HG03342 (cell line): Measurements from ENCODE around the gene RDX.
"Not testable (repeated sequence)": the region's sequence is repeated elsewhere in the genome, so short reads cannot be mapped to it uniquely, and the experiment has no call there.

Source experiments
- ATAC-seq: cut with Tn5 transposase; IDR thresholded peaks from one replicate; pipeline ENCODE4 v1.9.1; 2021; ENCODE audit warnings: mild to moderate bottlenecking, moderate library complexity; ENCODE audit not compliant: unreplicated experiment

RDX gene

DNA sequence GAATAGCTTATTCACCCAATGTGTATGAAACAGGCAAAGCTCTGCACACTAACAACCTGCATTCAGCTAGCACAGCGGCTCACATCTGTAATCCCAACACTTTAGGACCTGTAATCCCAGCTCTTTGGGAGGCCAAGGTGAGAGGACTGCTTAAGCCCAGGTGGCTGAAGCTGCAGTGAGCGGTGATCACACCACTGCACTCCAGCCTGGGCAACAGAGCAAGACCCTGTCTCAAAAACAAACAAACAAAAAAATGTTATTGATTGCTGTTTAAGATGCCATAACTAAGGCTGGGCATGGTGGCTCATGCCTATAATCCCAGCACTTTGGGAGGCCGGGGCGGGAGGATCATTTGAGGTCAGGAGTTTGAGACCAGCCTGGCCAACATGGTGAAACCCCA lies 15.8 kb downstream of the RDX start:
- ATAC-seq = not testable (repeated sequence)

- no peak for ATAC-seq
Observed at GRCh38 chr11:110279881-110280280, 16.5 kb downstream of the RDX start.

DNA sequence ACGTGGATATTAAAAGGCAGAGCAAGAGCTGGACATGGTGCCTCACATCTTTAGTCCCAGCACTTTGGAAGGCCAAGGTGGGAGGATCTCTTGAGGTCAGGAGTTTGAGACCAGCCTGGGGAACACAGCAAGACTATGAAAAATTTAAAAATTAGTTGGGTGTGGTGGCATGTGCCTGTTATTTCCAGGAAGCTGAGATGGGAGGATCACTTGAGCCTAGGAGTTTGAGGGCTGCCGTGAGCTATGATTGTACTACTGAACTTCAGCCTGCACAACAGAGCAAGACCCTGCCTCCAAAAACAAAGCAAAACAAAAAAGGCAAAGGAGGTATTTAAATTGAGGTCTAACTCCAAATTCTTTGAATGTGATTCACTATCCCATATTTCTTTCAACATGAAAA lies 23.5 kb downstream of the RDX start:
- ATAC-seq = no peak

DNA sequence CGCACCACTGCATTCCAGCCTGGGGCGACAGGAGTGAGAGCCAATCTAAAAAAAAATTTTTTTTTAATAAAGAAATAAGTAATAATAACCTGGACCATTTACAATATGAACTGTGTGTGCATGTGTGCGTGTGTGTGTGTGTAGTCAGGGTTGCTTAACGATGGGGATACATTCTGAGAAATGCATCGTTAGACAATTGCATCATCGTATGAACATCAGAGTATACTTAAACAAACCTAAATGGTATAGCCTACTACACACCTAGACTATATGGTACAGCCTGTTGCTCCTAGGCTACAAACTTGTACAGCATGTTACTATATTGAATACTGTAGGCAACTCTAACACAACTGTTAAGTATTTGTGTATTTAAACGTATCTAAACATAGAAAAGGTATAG lies 26.4 kb downstream of the RDX start:
- no peak for ATAC-seq

- ATAC-seq = no peak
Observed at GRCh38 chr11:110268441-110268840, 28.0 kb downstream of the RDX start.

DNA sequence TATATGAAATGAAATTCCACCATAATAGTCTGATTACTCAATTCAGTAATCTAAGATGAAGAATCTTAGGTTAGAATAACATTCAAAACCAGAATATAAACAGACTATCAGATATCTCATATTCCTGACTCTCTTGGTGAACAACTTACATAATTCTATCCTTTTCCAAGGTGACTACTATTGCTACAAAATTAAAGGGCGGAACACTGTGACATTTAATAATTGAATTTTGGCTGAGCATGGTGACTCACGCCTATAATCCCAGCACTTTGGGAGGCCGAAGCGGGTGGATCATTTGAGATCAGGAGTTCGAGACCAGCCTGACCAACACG lies 34.4 kb downstream of the RDX start:
- no peak for ATAC-seq

- no peak for ATAC-seq
Observed at GRCh38 chr11:110261195-110262071, 35.0 kb downstream of the RDX start.

DNA sequence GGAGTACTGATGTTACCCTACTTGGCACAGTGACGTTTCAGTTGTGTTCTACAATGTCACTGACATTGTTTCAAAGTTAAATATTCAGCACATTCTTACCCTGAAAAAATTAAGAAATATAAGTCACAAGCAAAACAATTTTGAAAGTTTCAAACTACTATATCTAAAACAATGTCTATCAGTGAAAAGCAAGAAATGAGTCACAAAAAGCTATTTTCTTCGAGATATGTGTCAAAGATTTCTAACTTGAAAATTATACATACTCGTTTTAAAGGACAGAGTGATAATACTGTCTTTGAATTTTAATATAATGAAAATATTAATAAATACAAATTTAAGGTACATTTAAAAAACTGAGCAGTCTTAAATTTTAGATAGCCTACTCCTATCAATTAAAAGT lies 42.9 kb downstream of the RDX start:
- ATAC-seq = no peak

- ATAC-seq = no peak
Observed at GRCh38 chr11:110251836-110252235, 44.6 kb downstream of the RDX start.

DNA sequence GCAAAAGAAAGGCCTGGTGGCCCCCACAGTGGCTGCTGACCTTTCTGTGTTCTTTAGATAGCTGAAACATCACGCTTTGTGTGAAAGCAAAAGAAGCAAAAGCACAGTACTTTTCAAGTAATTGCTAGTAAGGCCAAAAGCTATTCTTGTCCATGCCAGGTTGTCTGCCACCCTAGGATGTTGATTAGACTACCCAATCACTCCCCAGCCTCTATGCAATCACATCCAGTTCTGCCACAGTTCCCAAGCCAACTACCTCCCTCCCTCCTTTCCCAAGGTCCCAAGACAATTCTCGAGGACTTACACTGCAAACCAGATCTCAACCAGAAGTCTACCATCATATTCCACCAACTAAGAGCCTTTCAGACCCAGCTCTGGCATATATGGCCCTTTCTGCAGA lies 46.2 kb downstream of the RDX start:
- no peak for ATAC-seq

- no peak for ATAC-seq
Observed at GRCh38 chr11:110249766-110250165, 46.6 kb downstream of the RDX start.

- no peak for ATAC-seq
Observed at GRCh38 chr11:110249066-110249465, 47.3 kb downstream of the RDX start.

DNA sequence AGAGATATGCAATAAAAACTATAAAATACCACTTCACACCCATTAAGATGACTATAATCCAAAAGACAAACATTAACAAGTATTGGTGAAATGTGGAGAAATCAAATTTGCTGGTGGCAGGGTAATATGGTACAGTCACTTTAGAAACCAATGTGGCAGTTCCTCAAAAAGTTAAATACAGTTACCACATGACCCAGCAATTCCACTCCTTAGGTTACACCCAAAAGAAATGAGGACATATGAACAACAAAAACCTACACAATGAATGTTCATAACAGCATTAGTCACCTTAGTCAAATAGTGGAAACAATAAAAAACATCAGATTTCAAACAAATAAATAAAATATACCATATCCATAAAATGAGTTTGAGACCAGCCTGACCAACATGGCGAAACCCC lies 52.6 kb downstream of the RDX start:
- ATAC-seq = no peak

- ATAC-seq = no peak
Observed at GRCh38 chr11:110242746-110243145, 53.7 kb downstream of the RDX start.

DNA sequence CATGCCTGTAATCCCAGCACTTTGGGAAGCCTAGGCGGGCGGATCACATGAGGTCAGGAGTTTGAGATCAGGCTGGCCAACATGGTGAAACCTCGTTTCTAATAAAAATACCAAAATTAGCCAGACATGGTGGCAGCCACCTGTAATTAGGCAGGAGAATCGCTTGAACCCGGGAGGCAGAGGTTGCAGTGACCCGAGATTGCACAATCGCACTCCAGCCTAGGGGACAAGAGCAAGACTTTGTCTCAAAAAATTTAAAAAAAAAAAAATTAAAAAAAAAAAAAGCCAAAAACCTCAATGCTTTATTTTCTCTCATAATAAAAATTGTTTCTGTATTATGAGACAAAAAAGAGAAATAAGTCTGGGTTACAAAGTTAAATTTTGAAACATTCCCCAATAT lies 54.2 kb downstream of the RDX start:
- ATAC-seq = no peak

GRCh38 chr11:110235966-110236365 lies 60.4 kb downstream of the RDX start:
- ATAC-seq = no peak

DNA sequence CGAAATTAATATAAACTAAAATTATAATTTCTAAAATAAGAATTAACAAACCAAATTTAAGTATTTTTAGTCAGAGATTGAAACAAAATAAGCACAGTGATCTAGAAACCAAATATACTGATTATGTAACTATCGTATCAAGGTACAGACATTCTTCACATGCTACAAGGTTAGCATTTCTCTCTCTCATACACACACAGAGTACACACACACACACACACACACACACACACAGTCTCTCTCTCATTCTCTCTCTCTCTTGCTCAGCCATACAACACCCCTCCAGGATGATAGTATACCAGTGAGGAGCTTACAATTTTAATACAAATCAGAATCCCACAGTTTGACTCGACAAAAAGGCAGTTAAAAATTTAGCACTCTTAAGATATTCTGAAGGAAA lies 66.0 kb downstream of the RDX start:
- ATAC-seq = no peak

DNA sequence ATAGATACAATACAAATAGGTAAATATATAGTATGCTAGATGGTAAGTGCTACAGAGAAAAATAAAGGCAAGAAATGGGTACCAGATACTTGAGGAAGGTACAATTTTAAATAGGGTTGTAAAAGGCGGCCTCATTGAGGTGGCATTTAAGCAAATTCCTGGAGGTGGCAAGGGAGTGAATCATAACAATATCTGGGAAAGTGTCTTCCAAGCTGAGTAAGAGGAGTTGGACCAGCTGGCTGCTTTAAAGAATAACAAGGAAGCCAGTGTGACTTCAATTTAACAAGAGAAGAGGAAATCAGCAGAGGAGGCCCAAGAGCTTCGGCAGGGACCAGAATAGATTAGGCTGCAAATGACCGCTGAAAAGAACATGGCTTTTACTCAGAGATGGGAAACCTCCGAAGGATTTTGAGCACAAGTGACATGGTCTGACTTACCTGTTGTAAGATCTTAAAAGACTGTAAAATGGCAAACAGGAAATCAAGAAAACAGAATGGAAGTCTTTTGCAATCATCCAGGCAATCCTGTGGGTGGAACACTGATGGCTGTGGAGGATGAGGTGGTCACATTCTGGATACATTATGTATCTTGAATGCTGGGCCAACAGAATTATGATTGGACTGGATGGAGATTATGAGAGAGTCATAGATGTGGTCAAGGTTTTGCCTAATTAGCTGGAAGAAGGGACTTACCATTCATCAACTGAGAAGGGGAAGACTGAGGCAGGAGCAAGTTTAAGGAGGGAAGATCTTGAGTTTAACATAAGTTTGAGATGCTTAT lies 77.2 kb downstream of the RDX start:
- no peak for ATAC-seq

- ATAC-seq = no peak
Observed at GRCh38 chr11:110217936-110218335, 78.5 kb downstream of the RDX start.

DNA sequence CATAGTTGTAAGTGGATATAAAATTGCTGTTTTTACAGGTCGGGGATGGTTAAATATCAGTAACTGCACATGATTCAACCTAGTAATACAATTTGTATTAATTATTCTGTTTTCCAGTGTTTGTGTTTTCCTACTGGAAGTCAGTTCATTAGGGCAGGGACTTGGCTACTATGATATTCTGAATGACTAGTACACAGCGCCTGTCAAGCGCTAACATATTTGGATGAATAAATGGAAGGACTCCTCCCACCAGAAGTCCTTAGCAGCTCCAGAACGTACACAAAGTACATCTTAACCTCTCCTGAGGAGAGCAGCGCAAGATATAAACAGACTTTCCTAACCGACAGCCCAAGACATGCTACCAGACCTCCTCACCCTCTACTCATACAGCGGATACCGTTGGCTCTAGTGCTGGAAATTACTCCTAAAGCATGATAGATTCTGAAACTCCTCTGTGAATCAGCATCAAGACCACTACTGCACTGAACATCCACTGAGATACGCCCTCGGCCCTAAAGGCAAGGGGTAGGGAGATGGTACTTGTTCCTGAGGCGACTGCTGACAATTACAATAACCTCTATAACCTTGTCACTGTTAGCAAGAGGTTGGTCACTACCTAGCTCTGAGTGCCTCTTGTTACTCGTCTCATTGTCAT lies 79.1 kb downstream of the RDX start:
- no peak for ATAC-seq

- not testable (repeated sequence) for ATAC-seq
Observed at GRCh38 chr11:110209313-110209694, 87.1 kb downstream of the RDX start.
